ENCODE measurements around the gene COPB1. TPM values are rescaled to one million over a fixed set of nuclear protein-coding genes. Genes with fewer than 3 reads are reported as not detected.

The COPB1 gene
- total and polyA plus RNA-seq, 7 donors: 24.7 to 52.1 (median 35.1) TPM

DNA sequence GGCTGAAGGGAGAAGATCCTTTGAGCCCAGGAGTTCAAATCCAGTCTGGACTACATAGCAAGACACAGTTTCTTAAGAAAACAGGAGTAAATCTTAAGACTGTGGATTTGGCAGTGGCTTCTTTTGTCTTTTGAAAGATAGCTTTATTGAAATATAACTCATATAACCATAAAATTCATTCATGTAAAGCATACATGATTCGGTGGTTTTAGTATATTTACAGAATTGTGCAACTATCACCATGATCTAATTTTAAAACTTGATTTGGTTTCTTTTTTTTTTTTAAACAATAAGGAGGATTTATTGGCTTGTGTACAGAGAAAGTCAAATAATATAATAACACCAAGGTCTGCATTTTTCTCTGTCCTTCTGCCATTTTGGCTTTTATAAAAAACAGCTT, 43.6 kb upstream of the COPB1 start:
- no peaks in the 10 kb centered on the region for H3K36me3 ChIP-seq (ENCODE audit: insufficient read depth in 1 of 2, low read depth in 1 of 2)
- ATAC-seq: no peak
- no peak overlapping the region for H3K4me3 ChIP-seq
- no peaks in the 10 kb centered on the region for H3K27me3 ChIP-seq (ENCODE audit: insufficient read depth in 3 of 3, low read length in 2 of 3)
- intact Hi-C loops (cut with DNase I): no loop called here
- WGBS, 3 donors: 80 to 92% (median 91%) methylated on average over 1 of the region's 1 CpG
- H3K27ac ChIP-seq: no peak overlapping the region
- DNase-seq: no peak
- no peaks in the 10 kb centered on the region for H3K4me1 ChIP-seq
- no peaks in the 10 kb centered on the region for H3K9me3 ChIP-seq
- no peak for TF ChIP-seq CTCF (IDR thresholded peaks at IDR 0.05)

- intact Hi-C loops (cut with DNase I): no loop called here
- H3K4me1 ChIP-seq: no peaks in the 10 kb centered on the region
- H3K27ac ChIP-seq: no peak overlapping the region
- H3K36me3 ChIP-seq (ENCODE audit: insufficient read depth in 1 of 2, low read depth in 1 of 2): no peaks in the 10 kb centered on the region
- ATAC-seq: no peak
- no peak for TF ChIP-seq CTCF (IDR thresholded peaks at IDR 0.05)
- H3K4me3 ChIP-seq: no peak overlapping the region
- H3K9me3 ChIP-seq: no peaks in the 10 kb centered on the region
- H3K27me3 ChIP-seq (ENCODE audit: insufficient read depth in 3 of 3, low read length in 2 of 3): no peaks in the 10 kb centered on the region
- no peak for DNase-seq
Observed at GRCh38 chr11:14542324-14542723, 42.7 kb upstream of the COPB1 start.

GRCh38 chr11:14541192-14541947, 41.8 kb upstream of the COPB1 start:
- no peaks in the 10 kb centered on the region for H3K9me3 ChIP-seq
- no peak for TF ChIP-seq CTCF (IDR thresholded peaks at IDR 0.05)
- peak in 2 of 4 donors; percentile 42 for ATAC-seq
- no peaks in the 10 kb centered on the region for H3K27me3 ChIP-seq (ENCODE audit: insufficient read depth in 3 of 3, low read length in 2 of 3)
- H3K36me3 ChIP-seq (ENCODE audit: insufficient read depth in 1 of 2, low read depth in 1 of 2): no peaks in the 10 kb centered on the region
- no peak for DNase-seq
- intact Hi-C loops (cut with DNase I): no loop called here
- no peaks in the 10 kb centered on the region for H3K4me1 ChIP-seq
- no peak overlapping the region for H3K27ac ChIP-seq
- 37 to 56% (median 44%) methylated on average over 6 of the region's 6 CpGs for WGBS, 3 donors
- H3K4me3 ChIP-seq: no peak overlapping the region

GRCh38 chr11:14539982-14540421, 40.4 kb upstream of the COPB1 start:
- intact Hi-C loops (cut with DNase I): loop anchor here in 1 of 2 donors (5.0 kb wide), 1 partner anchor 367 kb away; no protein-coding TSS in a partner anchor
- ATAC-seq: no peak
- no peaks in the 10 kb centered on the region for H3K9me3 ChIP-seq
- no peaks in the 10 kb centered on the region for H3K36me3 ChIP-seq (ENCODE audit: insufficient read depth in 1 of 2, low read depth in 1 of 2)
- TF ChIP-seq CTCF (IDR thresholded peaks at IDR 0.05): no peak
- H3K27me3 ChIP-seq (ENCODE audit: insufficient read depth in 3 of 3, low read length in 2 of 3): no peaks in the 10 kb centered on the region
- no peaks in the 10 kb centered on the region for H3K4me1 ChIP-seq
- DNase-seq: no peak
- no peak overlapping the region for H3K27ac ChIP-seq
- 56 to 75% (median 59%) methylated on average over 4 of the region's 4 CpGs for WGBS, 3 donors
- H3K4me3 ChIP-seq: no peak overlapping the region

Data from psoas muscle (tissue), 8 donors.